Frontal cortex (tissue), 4 donors: ENCODE results near the gene CD38. TPM values are rescaled to one million over a fixed set of nuclear protein-coding genes. Genes with fewer than 3 reads are reported as not detected.
"Not testable (repeated sequence)": the region's sequence is repeated elsewhere in the genome, so short reads cannot be mapped to it uniquely, and the experiment has no call there.

Source experiments
- DNase-seq, 2 donors: peaks; one replicate each; pipeline ENCODE4 v3.0.0; 2012; ENCODE audit warnings: low spot score in 2 of 2
- FAIRE-seq: peaks from 2 replicates; lab custom pipeline; 2012; peaks lifted over from hg19 to GRCh38; lab: Jason Lieb, UNC
- total RNA-seq: library from RNA; depleted of rRNA; stranded (reverse); fragments of >200 nt; gene quantifications from one replicate; pipeline ENCODE4 v1.2.3, GENCODE V29; 2014
- donor health status: control.
- donor health status: control.
- donor health status: control.

CD38 gene
- total RNA-seq, 1 donor from 2014 or later: 1.6 TPM

- FAIRE-seq: no peak
Measured at GRCh38 chr4:15851969-15852368, 73.8 kb downstream of the CD38 start.

GRCh38 chr4:15852524-15852923, 74.4 kb downstream of the CD38 start:
- no peak for FAIRE-seq
- no peak for DNase-seq

More at GRCh38 chr4:15851969-15852368, 73.8 kb downstream of the CD38 start:
- no peak for DNase-seq

GRCh38 chr4:15853345-15853744, 75.2 kb downstream of the CD38 start:
- no peak for FAIRE-seq
- no peak for DNase-seq

- DNase-seq: no peak
- no peak for FAIRE-seq
Measured at GRCh38 chr4:15855804-15856475, 77.8 kb downstream of the CD38 start.

GRCh38 chr4:15861198-15861597, 83.1 kb downstream of the CD38 start:
- not testable (repeated sequence) for FAIRE-seq, DNase-seq

- FAIRE-seq (no peak), DNase-seq (no peak)
Measured at GRCh38 chr4:15864651-15865566, 86.8 kb downstream of the CD38 start.

- FAIRE-seq (no peak), DNase-seq (no peak)
Measured at GRCh38 chr4:15868111-15868510, 90.0 kb downstream of the CD38 start.

GRCh38 chr4:15868826-15869413, 90.8 kb downstream of the CD38 start:
- FAIRE-seq (no peak), DNase-seq (no peak)

GRCh38 chr4:15870079-15870478, 92.0 kb downstream of the CD38 start:
- DNase-seq (no peak), FAIRE-seq (no peak)

GRCh38 chr4:15870921-15871664, 93.0 kb downstream of the CD38 start:
- FAIRE-seq: no peak

GRCh38 chr4:15873117-15873516, 95.0 kb downstream of the CD38 start:
- DNase-seq: no peak
- FAIRE-seq: no peak

More at GRCh38 chr4:15870921-15871664, 93.0 kb downstream of the CD38 start:
- DNase-seq: no peak

GRCh38 chr4:15874671-15875070, 96.5 kb downstream of the CD38 start:
- DNase-seq: no peak
- FAIRE-seq: no peak

- DNase-seq (no peak), FAIRE-seq (no peak)
Measured at GRCh38 chr4:15875663-15876460, 97.7 kb downstream of the CD38 start.

- FAIRE-seq (no peak), DNase-seq (no peak)
Measured at GRCh38 chr4:15878011-15878410, 99.9 kb downstream of the CD38 start.

GRCh38 chr4:15881820-15882219, 103.7 kb downstream of the CD38 start:
- no peak for FAIRE-seq
- DNase-seq: no peak

- FAIRE-seq: no peak
- DNase-seq: peak in 1 of 2 donors; percentile 52
Measured at GRCh38 chr4:15882675-15883086, 104.6 kb downstream of the CD38 start.

GRCh38 chr4:15883610-15884243, 105.6 kb downstream of the CD38 start:
- DNase-seq (no peak), FAIRE-seq (no peak)

GRCh38 chr4:15884666-15885065, 106.5 kb downstream of the CD38 start:
- FAIRE-seq: no peak
- DNase-seq: no peak

GRCh38 chr4:15885422-15885821, 107.3 kb downstream of the CD38 start:
- no peak for FAIRE-seq
- DNase-seq: no peak
